Measurements from ENCODE around the gene KIT. TPM values are rescaled to one million over a fixed set of nuclear protein-coding genes. Genes with fewer than 3 reads are reported as not detected.
A peak's percentile ranks its signal among the peaks of the same experiment; 100 is the strongest.

Gene KIT
- total and polyA plus RNA-seq, 2 donors from 2014 or later = 7.7 to 38.1 TPM

GRCh38 chr4:54695337-54695736 lies 37.6 kb downstream of the KIT start:
- H3K4me1 ChIP-seq (ENCODE audit: control insufficient read depth in 2 of 3, insufficient read depth in 2 of 3, low read depth in 1 of 3, low read length in 3 of 3) = no peaks in the 10 kb centered on the region
- TF ChIP-seq CTCF (IDR thresholded peaks at IDR 0.05; ENCODE audit: borderline replicate concordance, extremely low read depth, insufficient read depth) = no peak
- no peaks in the 10 kb centered on the region for H3K36me3 ChIP-seq (ENCODE audit: control insufficient read depth in 2 of 3, insufficient read depth in 3 of 3, low read length in 3 of 3)
- no peak overlapping the region for H3K27ac ChIP-seq (ENCODE audit: low read depth in 2 of 2, low read length in 2 of 2)
- no peaks in the 10 kb centered on the region for H3K9me3 ChIP-seq (ENCODE audit: control insufficient read depth in 2 of 3, insufficient read depth in 1 of 3, low read length in 3 of 3)
- H3K4me3 ChIP-seq (ENCODE audit: low read length in 3 of 3) = no peak overlapping the region
- H3K9ac ChIP-seq (ENCODE audit: low read length in 3 of 3) = no peak overlapping the region
- DNase-seq (peak in 1 of 5 donors; percentile 17), FAIRE-seq (no peak)
- no peaks in the 10 kb centered on the region for H3K27me3 ChIP-seq (ENCODE audit: control insufficient read depth, insufficient read depth, low read length)
- intact Hi-C loops (cut with DNase I) = no loop called here

GRCh38 chr4:54695788-54696187 lies 38.0 kb downstream of the KIT start:
- Histone ChIP-seq H3K9me3 (ENCODE audit: control insufficient read depth in 2 of 3, insufficient read depth in 1 of 3, low read length in 3 of 3) (no peaks in the 10 kb centered on the region), H3K9ac (ENCODE audit: low read length in 3 of 3) (no peak overlapping the region), H3K4me3 (ENCODE audit: low read length in 3 of 3) (no peak overlapping the region), H3K27me3 (ENCODE audit: control insufficient read depth, insufficient read depth, low read length) (no peaks in the 10 kb centered on the region), H3K36me3 (ENCODE audit: control insufficient read depth in 2 of 3, insufficient read depth in 3 of 3, low read length in 3 of 3) (no peaks in the 10 kb centered on the region), H3K4me1 (ENCODE audit: control insufficient read depth in 2 of 3, insufficient read depth in 2 of 3, low read depth in 1 of 3, low read length in 3 of 3) (no peaks in the 10 kb centered on the region), H3K27ac (ENCODE audit: low read depth in 2 of 2, low read length in 2 of 2) (no peak overlapping the region)
- DNase-seq (no peak), FAIRE-seq (no peak)
- no peak for TF ChIP-seq CTCF (IDR thresholded peaks at IDR 0.05; ENCODE audit: borderline replicate concordance, extremely low read depth, insufficient read depth)
- intact Hi-C loops (cut with DNase I) = no loop called here

GRCh38 chr4:54696649-54697048 lies 38.9 kb downstream of the KIT start:
- no peaks in the 10 kb centered on the region for H3K36me3 ChIP-seq (ENCODE audit: control insufficient read depth in 2 of 3, insufficient read depth in 3 of 3, low read length in 3 of 3)
- FAIRE-seq (no peak), DNase-seq (no peak)
- no peaks in the 10 kb centered on the region for H3K9me3 ChIP-seq (ENCODE audit: control insufficient read depth in 2 of 3, insufficient read depth in 1 of 3, low read length in 3 of 3)
- no peak overlapping the region for H3K27ac ChIP-seq (ENCODE audit: low read depth in 2 of 2, low read length in 2 of 2)
- no peaks in the 10 kb centered on the region for H3K27me3 ChIP-seq (ENCODE audit: control insufficient read depth, insufficient read depth, low read length)
- TF ChIP-seq CTCF (IDR thresholded peaks at IDR 0.05; ENCODE audit: borderline replicate concordance, extremely low read depth, insufficient read depth) = no peak
- no peak overlapping the region for H3K4me3 ChIP-seq (ENCODE audit: low read length in 3 of 3)
- no peak overlapping the region for H3K9ac ChIP-seq (ENCODE audit: low read length in 3 of 3)
- H3K4me1 ChIP-seq (ENCODE audit: control insufficient read depth in 2 of 3, insufficient read depth in 2 of 3, low read depth in 1 of 3, low read length in 3 of 3) = no peaks in the 10 kb centered on the region
- intact Hi-C loops (cut with DNase I) = no loop called here

- Histone ChIP-seq H3K36me3 (ENCODE audit: control insufficient read depth in 2 of 3, insufficient read depth in 3 of 3, low read length in 3 of 3) (no peaks in the 10 kb centered on the region), H3K4me3 (ENCODE audit: low read length in 3 of 3) (no peak overlapping the region), H3K9ac (ENCODE audit: low read length in 3 of 3) (no peak overlapping the region), H3K9me3 (ENCODE audit: control insufficient read depth in 2 of 3, insufficient read depth in 1 of 3, low read length in 3 of 3) (no peaks in the 10 kb centered on the region), H3K27ac (ENCODE audit: low read depth in 2 of 2, low read length in 2 of 2) (no peak overlapping the region), H3K27me3 (ENCODE audit: control insufficient read depth, insufficient read depth, low read length) (no peaks in the 10 kb centered on the region), H3K4me1 (ENCODE audit: control insufficient read depth in 2 of 3, insufficient read depth in 2 of 3, low read depth in 1 of 3, low read length in 3 of 3) (no peaks in the 10 kb centered on the region)
- no peak for TF ChIP-seq CTCF (IDR thresholded peaks at IDR 0.05; ENCODE audit: borderline replicate concordance, extremely low read depth, insufficient read depth)
- DNase-seq (no peak), FAIRE-seq (no peak)
- intact Hi-C loops (cut with DNase I) = no loop called here
These were observed 43.2 kb downstream of the KIT start for GRCh38 chr4:54700986-54701385.
